ENCODE data around the gene CREBBP.

The CREBBP gene

DNA sequence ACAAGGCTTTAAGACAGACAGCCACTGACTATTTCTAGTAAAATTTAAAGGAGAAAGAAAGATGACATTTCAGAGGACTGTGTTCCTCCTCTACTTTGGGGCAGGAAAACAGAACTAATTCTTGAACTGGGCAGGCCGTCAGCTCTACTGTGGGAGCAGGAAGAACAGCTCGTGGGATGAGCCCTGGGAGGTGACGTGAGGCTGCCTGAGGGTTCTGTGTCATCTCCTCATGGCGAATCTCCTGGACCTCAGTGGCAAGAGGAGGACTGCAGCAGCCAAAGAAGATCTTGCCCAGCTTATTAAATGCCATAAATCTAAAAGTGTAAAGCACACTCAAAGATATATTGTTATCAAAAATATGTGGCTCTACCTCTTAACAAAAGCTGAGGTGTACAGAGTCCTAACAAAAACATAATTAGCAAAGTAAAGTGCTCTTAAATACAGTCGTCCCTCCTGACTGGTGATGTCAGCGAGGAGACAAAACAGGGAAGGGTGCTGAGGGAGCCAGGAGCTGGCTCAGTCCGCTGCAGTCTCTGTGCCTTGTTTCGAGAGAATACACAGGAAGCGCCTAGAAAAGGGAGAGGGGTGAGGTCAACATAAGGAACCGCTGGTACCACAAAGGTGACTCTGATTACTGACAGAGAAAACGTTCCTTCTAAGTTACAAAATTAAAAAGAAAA is 58.0 kb downstream of the CREBBP start:
- ATAC-seq, result no peak

DNA sequence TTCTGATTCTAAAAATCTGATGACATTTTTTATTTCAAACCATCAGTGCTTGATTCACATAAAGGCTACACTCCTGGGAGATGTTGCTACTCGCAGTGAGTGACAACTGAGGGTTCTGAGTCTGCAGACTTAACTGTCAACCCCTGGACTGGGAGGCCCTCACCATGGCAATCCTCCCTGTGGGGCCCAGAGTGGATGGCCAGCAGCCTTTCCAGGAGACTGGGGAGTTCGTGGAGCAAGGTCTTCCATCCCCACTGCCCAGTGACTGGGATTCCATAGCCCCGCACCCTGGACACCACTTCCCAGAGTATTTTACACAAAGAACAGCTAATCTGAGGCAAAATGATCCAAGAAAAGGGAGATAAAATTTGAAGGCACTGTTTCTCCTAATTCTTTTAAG is 59.3 kb downstream of the CREBBP start:
- no peak for ATAC-seq

- ATAC-seq, result no peak
These were observed 60.5 kb downstream of the CREBBP start for GRCh38 chr16:3819746-3820724.

- no peak for ATAC-seq
These were observed 61.4 kb downstream of the CREBBP start for GRCh38 chr16:3819175-3819527.

DNA sequence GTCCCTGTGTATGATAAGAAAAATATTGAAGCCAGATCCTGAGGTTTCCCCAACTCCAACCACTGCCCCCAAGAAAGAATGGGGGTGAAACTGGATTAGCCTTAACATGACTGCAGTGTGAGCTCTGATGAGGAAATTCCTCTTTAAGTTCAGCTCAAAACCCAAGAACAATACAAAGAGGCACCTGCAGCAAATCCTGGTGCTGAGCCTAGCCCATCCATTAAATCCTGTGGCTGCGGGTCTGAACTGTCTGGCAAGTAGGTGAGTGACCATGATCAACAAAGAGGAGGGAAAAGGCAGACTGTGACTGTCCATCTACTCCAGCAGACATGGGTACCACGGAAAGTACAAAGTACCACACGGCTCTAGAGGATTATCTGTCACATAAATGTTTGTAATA is 64.2 kb downstream of the CREBBP start:
- ATAC-seq, result no peak

DNA sequence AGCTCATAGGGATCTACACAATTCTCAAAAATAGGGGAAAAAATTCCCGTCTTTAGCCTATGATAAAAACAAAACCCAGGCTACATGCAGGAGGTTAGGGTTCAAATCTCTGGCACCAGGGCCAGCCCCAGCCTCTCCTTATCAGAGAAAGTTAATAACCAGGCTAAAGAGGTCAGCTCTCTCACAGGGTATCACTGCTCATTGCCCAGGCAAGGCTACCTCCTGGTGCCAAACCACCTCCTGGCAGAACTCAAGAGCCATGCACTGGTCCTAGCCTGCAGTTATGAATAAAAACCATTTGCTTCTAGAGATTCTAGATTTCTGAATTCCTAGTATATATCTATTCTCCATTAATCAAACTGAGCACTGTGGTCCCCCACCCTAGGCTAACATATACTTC is 65.8 kb downstream of the CREBBP start:
- no peak for ATAC-seq

GRCh38 chr16:3812469-3813172 is 67.9 kb downstream of the CREBBP start:
- no peak for ATAC-seq

- ATAC-seq, result no peak
These were observed 69.7 kb downstream of the CREBBP start for GRCh38 chr16:3810818-3811217.

GRCh38 chr16:3810198-3810664 is 70.3 kb downstream of the CREBBP start:
- peak; percentile 64 to 90 for ATAC-seq

GRCh38 chr16:3808308-3809063 is 72.0 kb downstream of the CREBBP start:
- ATAC-seq, result no peak

GRCh38 chr16:3807425-3808123 is 72.9 kb downstream of the CREBBP start:
- ATAC-seq, result no peak

DNA sequence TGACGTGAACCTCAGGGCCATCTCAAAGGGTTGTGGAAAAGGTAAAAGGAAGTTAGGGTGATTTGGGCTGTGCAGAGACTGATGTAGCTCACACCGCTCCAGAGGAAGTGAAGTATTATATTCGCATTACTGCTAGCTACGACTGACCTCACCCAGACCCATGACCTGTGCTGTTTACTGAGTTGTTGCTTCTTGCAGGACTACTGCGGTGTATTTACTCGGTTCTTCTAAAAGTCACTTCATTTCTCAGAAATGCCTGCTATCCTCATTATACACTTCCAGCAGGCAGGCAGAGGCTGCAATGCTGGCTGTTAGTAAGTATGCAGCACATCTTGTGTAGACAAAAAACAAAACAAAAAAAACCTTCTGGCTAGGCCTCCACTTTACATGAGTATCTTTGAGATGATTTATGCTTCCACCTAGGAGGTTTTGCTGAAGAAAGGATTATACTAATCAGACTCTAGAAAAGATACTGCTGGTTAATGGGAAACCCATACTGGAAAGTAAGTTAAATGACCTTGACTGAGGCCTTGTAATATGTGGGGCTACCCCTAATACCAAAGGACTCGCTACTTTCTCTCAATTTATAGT is 76.0 kb downstream of the CREBBP start:
- ATAC-seq, result no peak

- no peak for ATAC-seq
These were observed 79.8 kb downstream of the CREBBP start for GRCh38 chr16:3800477-3801270.

GRCh38 chr16:3800019-3800418 is 80.5 kb downstream of the CREBBP start:
- ATAC-seq, result no peak

- ATAC-seq, result no peak
These were observed 81.2 kb downstream of the CREBBP start for GRCh38 chr16:3799354-3799753.

- no peak for ATAC-seq
These were observed 81.7 kb downstream of the CREBBP start for GRCh38 chr16:3798838-3799237.

DNA sequence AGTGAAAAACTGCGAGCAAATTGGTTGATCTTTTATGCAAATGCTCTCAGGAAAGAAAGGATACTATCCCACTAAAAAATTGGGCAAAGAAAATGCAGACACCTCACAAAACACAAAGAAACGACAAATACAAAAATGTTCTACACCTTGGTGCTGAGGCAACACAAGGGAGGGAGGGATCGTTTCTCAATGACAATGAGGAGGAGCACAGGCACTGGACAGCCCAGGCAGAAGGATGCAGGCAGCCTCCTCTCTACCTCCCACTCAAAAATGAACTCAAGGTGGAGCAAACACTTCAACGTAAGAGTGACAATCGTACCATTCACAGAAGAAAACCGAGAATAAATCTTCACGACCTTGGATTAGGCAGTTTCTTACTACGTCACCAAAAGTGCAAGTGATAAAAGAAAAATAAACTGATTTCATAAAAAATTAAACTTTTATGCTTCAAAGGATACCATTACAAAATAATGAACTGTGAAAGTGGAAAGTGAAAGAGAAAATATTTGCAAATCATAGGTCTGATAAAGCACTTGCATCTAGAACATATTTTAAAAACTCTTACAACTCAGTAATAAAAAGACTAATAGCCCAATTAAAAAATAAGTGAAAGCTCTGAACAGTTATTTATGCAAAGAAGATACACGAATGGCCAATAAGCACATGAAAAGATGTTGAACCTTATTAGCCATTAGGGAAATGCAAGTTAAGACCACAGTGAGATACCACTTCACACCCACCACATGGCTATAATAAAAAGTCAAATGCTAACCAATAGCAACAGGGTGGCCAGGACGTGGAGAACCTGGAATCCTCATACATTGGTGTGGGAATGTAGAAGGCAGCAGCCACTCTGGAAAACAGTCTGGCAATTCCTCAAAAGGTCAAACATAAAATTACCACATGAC is 82.4 kb downstream of the CREBBP start:
- ATAC-seq, result peak; percentile 53 to 56

DNA sequence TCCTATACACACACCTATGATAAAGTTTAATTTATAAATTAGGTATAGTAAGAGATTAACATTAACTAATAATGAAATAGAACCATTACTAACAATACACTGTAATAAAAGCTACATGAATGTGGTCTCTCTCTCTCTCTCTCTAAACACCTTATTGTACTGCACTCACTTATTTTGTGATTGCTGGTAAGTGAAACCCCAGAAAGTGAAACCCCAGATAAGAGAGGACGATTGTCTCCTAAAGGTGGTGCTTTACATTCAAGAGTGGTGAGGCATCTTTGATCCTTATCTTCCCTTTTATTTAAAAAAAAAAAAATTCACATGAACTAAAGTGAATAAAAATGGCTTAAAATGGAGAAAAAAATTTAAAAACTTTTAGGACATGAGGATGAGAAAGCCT is 83.0 kb downstream of the CREBBP start:
- peak; percentile 76 to 78 for ATAC-seq

- ATAC-seq, result no peak
These were observed 87.3 kb downstream of the CREBBP start for GRCh38 chr16:3793161-3793576.

Data from activated CD4-positive, CD25-positive, alpha-beta regulatory T cell treated with anti-CD3 and anti-CD28 coated beads, Interleukin-2, amount 50 U/mL, for 24 hours (primary cell).